ENCODE measurements around the gene LCP1. TPM values are rescaled to one million over a fixed set of nuclear protein-coding genes. Genes with fewer than 3 reads are reported as not detected.

LCP1 gene
- total RNA-seq, 1 donor from 2014 or later: 83.1 TPM

GRCh38 chr13:46145950-46146349 is 36.0 kb downstream of the LCP1 start:
- DNase-seq (ENCODE audit: low read depth): no peak
- Histone ChIP-seq H3K36me3 (ENCODE audit: control insufficient read depth, insufficient read depth, low read length) (no peaks in the 10 kb centered on the region), H3K27me3 (ENCODE audit: control insufficient read depth, insufficient read depth, low read length) (no peaks in the 10 kb centered on the region), H3K4me3 (ENCODE audit: low read depth, low read length) (no peak overlapping the region)
- no peak for TF ChIP-seq CTCF (IDR thresholded peaks at IDR 0.05; ENCODE audit: insufficient read depth, low read length, poor library complexity, severe bottlenecking)

GRCh38 chr13:46145135-46145534 is 36.8 kb downstream of the LCP1 start:
- H3K27me3 ChIP-seq (ENCODE audit: control insufficient read depth, insufficient read depth, low read length): no peaks in the 10 kb centered on the region
- no peak for DNase-seq (ENCODE audit: low read depth)
- TF ChIP-seq CTCF (IDR thresholded peaks at IDR 0.05; ENCODE audit: insufficient read depth, low read length, poor library complexity, severe bottlenecking): no peak
- H3K4me3 ChIP-seq (ENCODE audit: low read depth, low read length): no peak overlapping the region
- no peaks in the 10 kb centered on the region for H3K36me3 ChIP-seq (ENCODE audit: control insufficient read depth, insufficient read depth, low read length)

- no peak for DNase-seq (ENCODE audit: low read depth)
- Histone ChIP-seq H3K27me3 (ENCODE audit: control insufficient read depth, insufficient read depth, low read length) (no peaks in the 10 kb centered on the region), H3K36me3 (ENCODE audit: control insufficient read depth, insufficient read depth, low read length) (no peaks in the 10 kb centered on the region), H3K4me3 (ENCODE audit: low read depth, low read length) (no peak overlapping the region)
- TF ChIP-seq CTCF (IDR thresholded peaks at IDR 0.05; ENCODE audit: insufficient read depth, low read length, poor library complexity, severe bottlenecking): no peak
Observed at GRCh38 chr13:46143184-46143701, 38.7 kb downstream of the LCP1 start.

- no peaks in the 10 kb centered on the region for H3K27me3 ChIP-seq (ENCODE audit: control insufficient read depth, insufficient read depth, low read length)
- no peaks in the 10 kb centered on the region for H3K36me3 ChIP-seq (ENCODE audit: control insufficient read depth, insufficient read depth, low read length)
- DNase-seq (ENCODE audit: low read depth): no peak
- H3K4me3 ChIP-seq (ENCODE audit: low read depth, low read length): no peak overlapping the region
- no peak for TF ChIP-seq CTCF (IDR thresholded peaks at IDR 0.05; ENCODE audit: insufficient read depth, low read length, poor library complexity, severe bottlenecking)
Observed at GRCh38 chr13:46142776-46143175, 39.2 kb downstream of the LCP1 start.

GRCh38 chr13:46140044-46140443 is 41.9 kb downstream of the LCP1 start:
- no peak for DNase-seq (ENCODE audit: low read depth)
- Histone ChIP-seq H3K36me3 (ENCODE audit: control insufficient read depth, insufficient read depth, low read length) (no peaks in the 10 kb centered on the region), H3K4me3 (ENCODE audit: low read depth, low read length) (no peak overlapping the region), H3K27me3 (ENCODE audit: control insufficient read depth, insufficient read depth, low read length) (no peaks in the 10 kb centered on the region)
- no peak for TF ChIP-seq CTCF (IDR thresholded peaks at IDR 0.05; ENCODE audit: insufficient read depth, low read length, poor library complexity, severe bottlenecking)

- Histone ChIP-seq H3K36me3 (ENCODE audit: control insufficient read depth, insufficient read depth, low read length) (no peaks in the 10 kb centered on the region), H3K27me3 (ENCODE audit: control insufficient read depth, insufficient read depth, low read length) (no peaks in the 10 kb centered on the region), H3K4me3 (ENCODE audit: low read depth, low read length) (no peak overlapping the region)
- TF ChIP-seq CTCF (IDR thresholded peaks at IDR 0.05; ENCODE audit: insufficient read depth, low read length, poor library complexity, severe bottlenecking): no peak
- DNase-seq (ENCODE audit: low read depth): no peak
Observed at GRCh38 chr13:46137627-46138317, 44.2 kb downstream of the LCP1 start.
